Progenitor cell of endocrine pancreas (in vitro differentiated cells): ENCODE measurements around the gene KLHDC7B. TPM values are rescaled to one million over a fixed set of nuclear protein-coding genes. Genes with fewer than 3 reads are reported as not detected.
A peak's percentile ranks its signal among the peaks of the same experiment; 100 is the strongest.

Source experiments
- DNase-seq: peaks from one replicate; pipeline ENCODE4 v3.0.0; 2021; ENCODE audit warnings: low spot score; ENCODE audit not compliant: unreplicated experiment
- H3K27ac Mint-ChIP-seq: 2 replicates; pipeline ENCODE4 v1.8.0; 2021; ENCODE audit warnings: mild to moderate bottlenecking, moderate library complexity, mixed read lengths
- H3K27me3 Mint-ChIP-seq: 2 replicates; pipeline ENCODE4 v1.8.0; 2021; ENCODE audit warnings: mixed read lengths
- H3K36me3 Mint-ChIP-seq: 2 replicates; pipeline ENCODE4 v1.8.0; 2022; ENCODE audit warnings: mixed read lengths; ENCODE audit not compliant: insufficient read depth
- H3K4me1 Mint-ChIP-seq: 2 replicates; pipeline ENCODE4 v1.8.0; 2021; ENCODE audit warnings: low read depth, mixed read lengths
- H3K4me3 Mint-ChIP-seq: 2 replicates; pipeline ENCODE4 v1.8.0; 2021; ENCODE audit warnings: low read depth, mild to moderate bottlenecking, moderate library complexity, mixed read lengths
- H3K9me3 Mint-ChIP-seq: 2 replicates; pipeline ENCODE4 v1.8.0; 2021; ENCODE audit warnings: low read depth, mixed read lengths
- total RNA-seq: library from RNA; stranded (reverse); gene quantifications from 2 replicates; pipeline ENCODE4 v1.2.1, GENCODE V29; 2021
- TF ChIP-seq, protein P1 (sequence below): fragments of 200-600 bp; sonication (generic); IDR thresholded peaks from one replicate; pipeline ENCODE4 v1.5.0; 2021; ENCODE audit warnings: antibody characterized with exemption, mild to moderate bottlenecking; ENCODE audit not compliant: unreplicated experiment

Gene KLHDC7B
- total RNA-seq, 1 donor from 2014 or later: not detected

- H3K4me1 Mint-ChIP-seq: peaks cover 5% of the 10 kb centered on the region
- peaks cover 6% of the 10 kb centered on the region for H3K27me3 Mint-ChIP-seq
- H3K9me3 Mint-ChIP-seq: no peaks in the 10 kb centered on the region
- peak; percentile 98 for DNase-seq
- TF ChIP-seq, protein P1, sequence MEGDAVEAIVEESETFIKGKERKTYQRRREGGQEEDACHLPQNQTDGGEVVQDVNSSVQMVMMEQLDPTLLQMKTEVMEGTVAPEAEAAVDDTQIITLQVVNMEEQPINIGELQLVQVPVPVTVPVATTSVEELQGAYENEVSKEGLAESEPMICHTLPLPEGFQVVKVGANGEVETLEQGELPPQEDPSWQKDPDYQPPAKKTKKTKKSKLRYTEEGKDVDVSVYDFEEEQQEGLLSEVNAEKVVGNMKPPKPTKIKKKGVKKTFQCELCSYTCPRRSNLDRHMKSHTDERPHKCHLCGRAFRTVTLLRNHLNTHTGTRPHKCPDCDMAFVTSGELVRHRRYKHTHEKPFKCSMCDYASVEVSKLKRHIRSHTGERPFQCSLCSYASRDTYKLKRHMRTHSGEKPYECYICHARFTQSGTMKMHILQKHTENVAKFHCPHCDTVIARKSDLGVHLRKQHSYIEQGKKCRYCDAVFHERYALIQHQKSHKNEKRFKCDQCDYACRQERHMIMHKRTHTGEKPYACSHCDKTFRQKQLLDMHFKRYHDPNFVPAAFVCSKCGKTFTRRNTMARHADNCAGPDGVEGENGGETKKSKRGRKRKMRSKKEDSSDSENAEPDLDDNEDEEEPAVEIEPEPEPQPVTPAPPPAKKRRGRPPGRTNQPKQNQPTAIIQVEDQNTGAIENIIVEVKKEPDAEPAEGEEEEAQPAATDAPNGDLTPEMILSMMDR: no peak
- H3K4me3 Mint-ChIP-seq: peak within 1 kb of the TSS; percentile 77
- peak within 1 kb of the TSS; percentile 95 for H3K27ac Mint-ChIP-seq
- peaks cover 3% of the 10 kb centered on the region for H3K36me3 Mint-ChIP-seq
These were observed 37.0 kb downstream of the KLHDC7B start, which contains the start of gene CHKB for GRCh38 chr22:50582493-50583293. Gene CHKB (minus strand): TSS chr22:50582849. CDS start chr22:50582781, 68 bp downstream.

DNA sequence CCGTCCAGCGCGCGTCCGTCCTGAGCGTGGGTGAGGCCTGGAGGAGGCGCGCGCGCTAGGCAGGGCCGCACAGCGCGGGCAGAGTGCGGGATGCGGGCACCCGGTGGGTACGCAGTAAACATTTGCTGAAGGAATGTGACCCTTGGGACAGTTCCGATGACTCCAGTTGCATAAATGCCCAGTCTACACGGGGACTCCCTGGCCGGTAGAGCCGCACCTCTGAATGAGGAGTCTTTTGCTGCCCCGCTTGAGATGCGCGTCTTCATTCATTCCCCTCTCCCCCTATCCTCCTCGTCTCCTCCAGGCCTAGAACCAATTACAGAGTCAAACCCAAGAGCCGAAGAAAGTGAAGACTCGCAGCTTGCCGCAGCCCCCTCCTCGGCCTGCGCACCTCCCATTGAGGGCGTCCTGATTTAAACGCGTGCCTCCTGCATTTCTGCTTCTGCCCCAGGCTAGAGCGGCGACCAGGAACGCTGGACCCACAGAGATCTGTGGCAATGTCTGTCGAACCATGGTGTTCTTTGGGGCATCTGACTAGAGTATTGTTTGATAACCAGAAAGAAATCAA lies 37.7 kb downstream of the KLHDC7B start:
- Mint-ChIP-seq H3K4me1 (peaks cover 5% of the 10 kb centered on the region), H3K27me3 (peaks cover 6% of the 10 kb centered on the region), H3K9me3 (no peaks in the 10 kb centered on the region), H3K36me3 (peaks cover 3% of the 10 kb centered on the region), H3K27ac (peak overlapping the region; percentile 77), H3K4me3 (peak overlapping the region; percentile 77)
- DNase-seq: no peak
- TF ChIP-seq, protein P1: no peak

GRCh38 chr22:50584106-50585096 lies 38.7 kb downstream of the KLHDC7B start:
- H3K4me1 Mint-ChIP-seq: peaks cover 5% of the 10 kb centered on the region
- no peak overlapping the region for H3K27ac Mint-ChIP-seq
- peak overlapping the region; percentile 77 for H3K4me3 Mint-ChIP-seq
- DNase-seq: no peak
- H3K27me3 Mint-ChIP-seq: peaks cover 10% of the 10 kb centered on the region
- H3K36me3 Mint-ChIP-seq: peaks cover 3% of the 10 kb centered on the region
- no peaks in the 10 kb centered on the region for H3K9me3 Mint-ChIP-seq
- TF ChIP-seq, protein P1: no peak

GRCh38 chr22:50585238-50585637 lies 39.5 kb downstream of the KLHDC7B start:
- TF ChIP-seq, protein P1: no peak
- peaks cover 12% of the 10 kb centered on the region for H3K27me3 Mint-ChIP-seq
- no peak overlapping the region for H3K27ac Mint-ChIP-seq
- peaks cover 5% of the 10 kb centered on the region for H3K4me1 Mint-ChIP-seq
- DNase-seq: no peak
- no peaks in the 10 kb centered on the region for H3K36me3 Mint-ChIP-seq
- no peak overlapping the region for H3K4me3 Mint-ChIP-seq
- H3K9me3 Mint-ChIP-seq: no peaks in the 10 kb centered on the region

- TF ChIP-seq, protein P1: no peak
- peaks cover 12% of the 10 kb centered on the region for H3K27me3 Mint-ChIP-seq
- no peak overlapping the region for H3K4me3 Mint-ChIP-seq
- H3K4me1 Mint-ChIP-seq: peaks cover 5% of the 10 kb centered on the region
- H3K27ac Mint-ChIP-seq: no peak overlapping the region
- H3K9me3 Mint-ChIP-seq: no peaks in the 10 kb centered on the region
- H3K36me3 Mint-ChIP-seq: no peaks in the 10 kb centered on the region
- DNase-seq: no peak
These were observed 40.1 kb downstream of the KLHDC7B start for GRCh38 chr22:50585781-50586180.
